Activated CD8-positive, alpha-beta T cell treated with anti-CD3 and anti-CD28 coated beads, Interleukin-2, amount 10 ng/mL, durations not matched to agents 7 days and 5 days (primary cell): ENCODE results near the gene AP3S1. TPM values are rescaled to one million over a fixed set of nuclear protein-coding genes. Genes with fewer than 3 reads are reported as not detected.

Source experiments
- total RNA-seq, 2 experiments: library from RNA; stranded (reverse); gene quantifications; one replicate each; pipeline ENCODE4 v1.2.3, GENCODE V29; 2021

The AP3S1 gene
- total RNA-seq, 2 experiments from 2014 or later: 76.6 to 78.3 TPM

Other genes with a start within 250 kb of the AP3S1 start
- gene TICAM2, start 239.5 kb upstream of the AP3S1 start, total RNA-seq: under 1 TPM; 0.47 to 0.55 TPM
- 10 to 100 TPM; 40.5 to 48.9 TPM for gene TMED7, start 215.9 kb upstream of the AP3S1 start, total RNA-seq
- gene CDO1, start 25.3 kb upstream of the AP3S1 start, total RNA-seq: under 1 TPM in 1 of 2 experiments, not detected in 1; 0.40 TPM
- 10 to 100 TPM; 35.9 to 43.9 TPM for gene ATG12, start 370 bp upstream of the AP3S1 start, total RNA-seq
- gene LVRN, start 120.5 kb downstream of the AP3S1 start, total RNA-seq: not detected
- gene ARL14EPL, start 190.5 kb downstream of the AP3S1 start, total RNA-seq: not detected
- 10 to 100 TPM; 21.7 to 24.4 TPM for gene COMMD10, start 243.1 kb downstream of the AP3S1 start, total RNA-seq